ENCODE measurements around the gene PEX7.
"Not testable (repeated sequence)": the region's sequence is repeated elsewhere in the genome, so short reads cannot be mapped to it uniquely, and the experiment has no call there.

The PEX7 gene

GRCh38 chr6:136843210-136843609 lies 20.8 kb downstream of the PEX7 start:
- H3K4me3 ChIP-seq (ENCODE audit: low read length), result no peak overlapping the region
- no peak for TF ChIP-seq ZNF274 (IDR thresholded peaks at IDR 0.05; ENCODE audit: low read depth, low read length)

- TF ChIP-seq ZNF274 (IDR thresholded peaks at IDR 0.05; ENCODE audit: low read depth, low read length), result no peak
- H3K4me3 ChIP-seq (ENCODE audit: low read length), result no peak overlapping the region
Observed at GRCh38 chr6:136846046-136846445, 23.7 kb downstream of the PEX7 start.

- H3K4me3 ChIP-seq (ENCODE audit: low read length), result not testable (repeated sequence)
Observed at GRCh38 chr6:136846477-136846876, 24.1 kb downstream of the PEX7 start.

- not testable (repeated sequence) for H3K4me3 ChIP-seq (ENCODE audit: low read length)
Observed at GRCh38 chr6:136849979-136850563, 27.7 kb downstream of the PEX7 start.

- no peak for TF ChIP-seq ZNF274 (IDR thresholded peaks at IDR 0.05; ENCODE audit: low read depth, low read length)
- H3K4me3 ChIP-seq (ENCODE audit: low read length), result no peak overlapping the region
Observed at GRCh38 chr6:136859430-136859829, 37.0 kb downstream of the PEX7 start.

- no peak overlapping the region for H3K4me3 ChIP-seq (ENCODE audit: low read length)
- TF ChIP-seq ZNF274 (IDR thresholded peaks at IDR 0.05; ENCODE audit: low read depth, low read length), result no peak
Observed at GRCh38 chr6:136860043-136860442, 37.7 kb downstream of the PEX7 start.

- TF ChIP-seq ZNF274 (IDR thresholded peaks at IDR 0.05; ENCODE audit: low read depth, low read length), result no peak
- no peak overlapping the region for H3K4me3 ChIP-seq (ENCODE audit: low read length)
Observed at GRCh38 chr6:136862662-136863061, 40.3 kb downstream of the PEX7 start.

- no peak for TF ChIP-seq ZNF274 (IDR thresholded peaks at IDR 0.05; ENCODE audit: low read depth, low read length)
- no peak overlapping the region for H3K4me3 ChIP-seq (ENCODE audit: low read length)
Observed at GRCh38 chr6:136863752-136864151, 41.4 kb downstream of the PEX7 start.

- no peak for TF ChIP-seq ZNF274 (IDR thresholded peaks at IDR 0.05; ENCODE audit: low read depth, low read length)
Observed at GRCh38 chr6:136864676-136865075, 42.3 kb downstream of the PEX7 start.

GRCh38 chr6:136866872-136867416 lies 44.6 kb downstream of the PEX7 start:
- H3K4me3 ChIP-seq (ENCODE audit: low read length), result no peak overlapping the region
- TF ChIP-seq ZNF274 (IDR thresholded peaks at IDR 0.05; ENCODE audit: low read depth, low read length), result no peak

More at GRCh38 chr6:136864676-136865075, 42.3 kb downstream of the PEX7 start:
- H3K4me3 ChIP-seq (ENCODE audit: low read length), result no peak overlapping the region

- no peak for TF ChIP-seq ZNF274 (IDR thresholded peaks at IDR 0.05; ENCODE audit: low read depth, low read length)
Observed at GRCh38 chr6:136869451-136869850, 47.1 kb downstream of the PEX7 start.

GRCh38 chr6:136873748-136874147 lies 51.4 kb downstream of the PEX7 start:
- no peak overlapping the region for H3K4me3 ChIP-seq (ENCODE audit: low read length)
- TF ChIP-seq ZNF274 (IDR thresholded peaks at IDR 0.05; ENCODE audit: low read depth, low read length), result no peak

More at GRCh38 chr6:136869451-136869850, 47.1 kb downstream of the PEX7 start:
- H3K4me3 ChIP-seq (ENCODE audit: low read length), result no peak overlapping the region

- not testable (repeated sequence) for H3K4me3 ChIP-seq (ENCODE audit: low read length)
Observed at GRCh38 chr6:136876469-136876868, 54.1 kb downstream of the PEX7 start.

GRCh38 chr6:136880748-136881460 lies 58.5 kb downstream of the PEX7 start:
- no peak overlapping the region for H3K4me3 ChIP-seq (ENCODE audit: low read length)
- TF ChIP-seq ZNF274 (IDR thresholded peaks at IDR 0.05; ENCODE audit: low read depth, low read length), result no peak

- no peak overlapping the region for H3K4me3 ChIP-seq (ENCODE audit: low read length)
- no peak for TF ChIP-seq ZNF274 (IDR thresholded peaks at IDR 0.05; ENCODE audit: low read depth, low read length)
Observed at GRCh38 chr6:136886091-136886490, 63.7 kb downstream of the PEX7 start.
